ENCODE measurements around the gene RPTOR. TPM values are rescaled to one million over a fixed set of nuclear protein-coding genes. Genes with fewer than 3 reads are reported as not detected.

RPTOR gene
- total RNA-seq, 2 donors from 2014 or later, result 62.0 to 228 TPM

GRCh38 chr17:80860101-80860671, 315.5 kb downstream of the RPTOR start:
- no peaks in the 10 kb centered on the region for H3K27me3 Mint-ChIP-seq
- H3K9me3 Mint-ChIP-seq, result no peaks in the 10 kb centered on the region
- peak overlapping the region; percentile 98 for H3K27ac Mint-ChIP-seq
- H3K4me1 Mint-ChIP-seq, result peaks cover 60% of the 10 kb centered on the region
- peaks cover 85% of the 10 kb centered on the region for H3K36me3 Mint-ChIP-seq (ENCODE audit: low read depth)
- peak overlapping the region; percentile 87 for H3K4me3 Mint-ChIP-seq
- no peak for ATAC-seq (replicated peaks)

GRCh38 chr17:80860703-80861417, 316.2 kb downstream of the RPTOR start:
- no peak for ATAC-seq (replicated peaks)
- Mint-ChIP-seq H3K27me3 (no peaks in the 10 kb centered on the region), H3K27ac (peak overlapping the region; percentile 98), H3K9me3 (no peaks in the 10 kb centered on the region), H3K4me3 (peak overlapping the region; percentile 87), H3K4me1 (peaks cover 58% of the 10 kb centered on the region), H3K36me3 (ENCODE audit: low read depth) (peaks cover 80% of the 10 kb centered on the region)

GRCh38 chr17:80861418-80861815, 316.8 kb downstream of the RPTOR start:
- Mint-ChIP-seq H3K27me3 (no peaks in the 10 kb centered on the region), H3K9me3 (no peaks in the 10 kb centered on the region), H3K36me3 (ENCODE audit: low read depth) (peaks cover 77% of the 10 kb centered on the region), H3K4me1 (peaks cover 56% of the 10 kb centered on the region), H3K27ac (peak overlapping the region; percentile 98), H3K4me3 (peak overlapping the region; percentile 87)
- ATAC-seq (replicated peaks), result peak; percentile 24

GRCh38 chr17:80861892-80862291, 317.3 kb downstream of the RPTOR start:
- Mint-ChIP-seq H3K9me3 (no peaks in the 10 kb centered on the region), H3K4me1 (peaks cover 58% of the 10 kb centered on the region), H3K4me3 (peak overlapping the region; percentile 87), H3K27me3 (no peaks in the 10 kb centered on the region), H3K36me3 (ENCODE audit: low read depth) (peaks cover 75% of the 10 kb centered on the region), H3K27ac (peak overlapping the region; percentile 98)
- peak; percentile 56 for ATAC-seq (replicated peaks)

GRCh38 chr17:80862481-80862961, 317.9 kb downstream of the RPTOR start:
- peaks cover 68% of the 10 kb centered on the region for H3K36me3 Mint-ChIP-seq (ENCODE audit: low read depth)
- peaks cover 62% of the 10 kb centered on the region for H3K4me1 Mint-ChIP-seq
- H3K9me3 Mint-ChIP-seq, result no peaks in the 10 kb centered on the region
- no peak for ATAC-seq (replicated peaks)
- peak overlapping the region; percentile 78 for H3K27ac Mint-ChIP-seq
- H3K4me3 Mint-ChIP-seq, result peak overlapping the region; percentile 87
- no peaks in the 10 kb centered on the region for H3K27me3 Mint-ChIP-seq

- no peaks in the 10 kb centered on the region for H3K27me3 Mint-ChIP-seq
- H3K9me3 Mint-ChIP-seq, result no peaks in the 10 kb centered on the region
- peak overlapping the region; percentile 78 for H3K27ac Mint-ChIP-seq
- peaks cover 67% of the 10 kb centered on the region for H3K4me1 Mint-ChIP-seq
- H3K4me3 Mint-ChIP-seq, result peak overlapping the region; percentile 87
- peaks cover 64% of the 10 kb centered on the region for H3K36me3 Mint-ChIP-seq (ENCODE audit: low read depth)
- no peak for ATAC-seq (replicated peaks)
Measured at GRCh38 chr17:80862978-80863377, 318.3 kb downstream of the RPTOR start.

- peak overlapping the region; percentile 78 for H3K27ac Mint-ChIP-seq
- H3K4me3 Mint-ChIP-seq, result peak overlapping the region; percentile 87
- H3K4me1 Mint-ChIP-seq, result peaks cover 64% of the 10 kb centered on the region
- peaks cover 57% of the 10 kb centered on the region for H3K36me3 Mint-ChIP-seq (ENCODE audit: low read depth)
- no peak for ATAC-seq (replicated peaks)
- no peaks in the 10 kb centered on the region for H3K27me3 Mint-ChIP-seq
- H3K9me3 Mint-ChIP-seq, result no peaks in the 10 kb centered on the region
Measured at GRCh38 chr17:80863626-80864025, 319.0 kb downstream of the RPTOR start.

- Mint-ChIP-seq H3K9me3 (no peaks in the 10 kb centered on the region), H3K36me3 (ENCODE audit: low read depth) (peaks cover 52% of the 10 kb centered on the region), H3K4me3 (peak overlapping the region; percentile 1), H3K4me1 (peaks cover 60% of the 10 kb centered on the region), H3K27me3 (no peaks in the 10 kb centered on the region), H3K27ac (peak overlapping the region; percentile 78)
- no peak for ATAC-seq (replicated peaks)
Measured at GRCh38 chr17:80864751-80865150, 320.1 kb downstream of the RPTOR start.

- H3K27me3 Mint-ChIP-seq, result no peaks in the 10 kb centered on the region
- H3K27ac Mint-ChIP-seq, result peak overlapping the region; percentile 80
- no peaks in the 10 kb centered on the region for H3K9me3 Mint-ChIP-seq
- ATAC-seq (replicated peaks), result peak; percentile 62
- H3K36me3 Mint-ChIP-seq (ENCODE audit: low read depth), result peaks cover 46% of the 10 kb centered on the region
- peak overlapping the region; percentile 67 for H3K4me3 Mint-ChIP-seq
- H3K4me1 Mint-ChIP-seq, result peaks cover 65% of the 10 kb centered on the region
Measured at GRCh38 chr17:80866050-80866793, 321.6 kb downstream of the RPTOR start.

- Mint-ChIP-seq H3K4me1 (peaks cover 58% of the 10 kb centered on the region), H3K36me3 (ENCODE audit: low read depth) (peaks cover 40% of the 10 kb centered on the region), H3K9me3 (no peaks in the 10 kb centered on the region), H3K27ac (peak overlapping the region; percentile 71), H3K4me3 (peak overlapping the region; percentile 67), H3K27me3 (no peaks in the 10 kb centered on the region)
- ATAC-seq (replicated peaks), result peak; percentile 78
Measured at GRCh38 chr17:80868022-80868609, 323.5 kb downstream of the RPTOR start.

- no peaks in the 10 kb centered on the region for H3K27me3 Mint-ChIP-seq
- H3K4me3 Mint-ChIP-seq, result peak overlapping the region; percentile 80
- H3K27ac Mint-ChIP-seq, result peak overlapping the region; percentile 91
- ATAC-seq (replicated peaks), result no peak
- H3K9me3 Mint-ChIP-seq, result no peaks in the 10 kb centered on the region
- H3K4me1 Mint-ChIP-seq, result peaks cover 56% of the 10 kb centered on the region
- peaks cover 39% of the 10 kb centered on the region for H3K36me3 Mint-ChIP-seq (ENCODE audit: low read depth)
Measured at GRCh38 chr17:80869481-80870145, 325.0 kb downstream of the RPTOR start.

- Mint-ChIP-seq H3K27ac (peak overlapping the region; percentile 91), H3K27me3 (no peaks in the 10 kb centered on the region), H3K4me3 (peak overlapping the region; percentile 80), H3K36me3 (ENCODE audit: low read depth) (peaks cover 47% of the 10 kb centered on the region), H3K4me1 (peaks cover 51% of the 10 kb centered on the region), H3K9me3 (no peaks in the 10 kb centered on the region)
- ATAC-seq (replicated peaks), result peak; percentile 71
Measured at GRCh38 chr17:80870401-80870800, 325.8 kb downstream of the RPTOR start.

GRCh38 chr17:80871341-80871740, 326.7 kb downstream of the RPTOR start:
- H3K27me3 Mint-ChIP-seq, result no peaks in the 10 kb centered on the region
- ATAC-seq (replicated peaks), result no peak
- H3K4me3 Mint-ChIP-seq, result peak overlapping the region; percentile 80
- peak overlapping the region; percentile 91 for H3K27ac Mint-ChIP-seq
- H3K9me3 Mint-ChIP-seq, result no peaks in the 10 kb centered on the region
- peaks cover 48% of the 10 kb centered on the region for H3K4me1 Mint-ChIP-seq
- H3K36me3 Mint-ChIP-seq (ENCODE audit: low read depth), result peaks cover 47% of the 10 kb centered on the region

- Mint-ChIP-seq H3K27me3 (no peaks in the 10 kb centered on the region), H3K27ac (peak overlapping the region; percentile 91), H3K4me3 (peak overlapping the region; percentile 80), H3K4me1 (peaks cover 48% of the 10 kb centered on the region), H3K36me3 (ENCODE audit: low read depth) (peaks cover 49% of the 10 kb centered on the region), H3K9me3 (no peaks in the 10 kb centered on the region)
- no peak for ATAC-seq (replicated peaks)
Measured at GRCh38 chr17:80872001-80872500, 327.4 kb downstream of the RPTOR start.

Measured in activated T-helper 17 cell treated with anti-CD3 and anti-CD28 coated beads, Interleukin-2, amount 50 U/mL, for 72 hours (primary cell).